ENCODE data around the gene RAD51B.
"Not testable (repeated sequence)": the region's sequence is repeated elsewhere in the genome, so short reads cannot be mapped to it uniquely, and the experiment has no call there.

RAD51B gene

GRCh38 chr14:68760761-68761160, 941.2 kb downstream of the RAD51B start:
- H3K27me3 Mint-ChIP-seq, result no peaks in the 10 kb centered on the region
- no peaks in the 10 kb centered on the region for H3K36me3 Mint-ChIP-seq
- H3K9me3 Mint-ChIP-seq, result no peaks in the 10 kb centered on the region
- H3K27ac Mint-ChIP-seq, result no peak overlapping the region
- no peak overlapping the region for H3K4me3 Mint-ChIP-seq
- peaks cover 32% of the 10 kb centered on the region for H3K4me1 Mint-ChIP-seq

GRCh38 chr14:68761391-68761790, 941.8 kb downstream of the RAD51B start:
- Mint-ChIP-seq H3K9me3 (no peaks in the 10 kb centered on the region), H3K27ac (no peak overlapping the region), H3K36me3 (no peaks in the 10 kb centered on the region), H3K27me3 (no peaks in the 10 kb centered on the region), H3K4me3 (no peak overlapping the region), H3K4me1 (peaks cover 32% of the 10 kb centered on the region)

- Mint-ChIP-seq H3K4me1 (peaks cover 31% of the 10 kb centered on the region), H3K36me3 (no peaks in the 10 kb centered on the region), H3K4me3 (no peak overlapping the region), H3K9me3 (no peaks in the 10 kb centered on the region), H3K27ac (no peak overlapping the region), H3K27me3 (no peaks in the 10 kb centered on the region)
Observed at GRCh38 chr14:68762953-68763764, 943.6 kb downstream of the RAD51B start.

GRCh38 chr14:68763843-68764242, 944.3 kb downstream of the RAD51B start:
- H3K27ac Mint-ChIP-seq, result not testable (repeated sequence)

GRCh38 chr14:68766299-68767247, 947.0 kb downstream of the RAD51B start:
- no peak overlapping the region for H3K4me3 Mint-ChIP-seq
- H3K9me3 Mint-ChIP-seq, result no peaks in the 10 kb centered on the region
- no peaks in the 10 kb centered on the region for H3K27me3 Mint-ChIP-seq
- peaks cover 45% of the 10 kb centered on the region for H3K4me1 Mint-ChIP-seq
- no peaks in the 10 kb centered on the region for H3K36me3 Mint-ChIP-seq
- H3K27ac Mint-ChIP-seq, result no peak overlapping the region

More at GRCh38 chr14:68763843-68764242, 944.3 kb downstream of the RAD51B start:
- H3K4me1 Mint-ChIP-seq, result peaks cover 28% of the 10 kb centered on the region
- not testable (repeated sequence) for H3K27me3 Mint-ChIP-seq, H3K9me3 Mint-ChIP-seq, H3K4me3 Mint-ChIP-seq, H3K36me3 Mint-ChIP-seq

- H3K4me1 Mint-ChIP-seq, result peaks cover 52% of the 10 kb centered on the region
- H3K9me3 Mint-ChIP-seq, result no peaks in the 10 kb centered on the region
- no peak overlapping the region for H3K4me3 Mint-ChIP-seq
- peak overlapping the region; percentile 30 for H3K27ac Mint-ChIP-seq
- no peaks in the 10 kb centered on the region for H3K36me3 Mint-ChIP-seq
- H3K27me3 Mint-ChIP-seq, result no peaks in the 10 kb centered on the region
Observed at GRCh38 chr14:68767248-68767645, 947.7 kb downstream of the RAD51B start.

GRCh38 chr14:68768316-68768715, 948.7 kb downstream of the RAD51B start:
- H3K27ac Mint-ChIP-seq, result no peak overlapping the region
- H3K9me3 Mint-ChIP-seq, result no peaks in the 10 kb centered on the region
- H3K4me3 Mint-ChIP-seq, result no peak overlapping the region
- H3K27me3 Mint-ChIP-seq, result no peaks in the 10 kb centered on the region
- H3K36me3 Mint-ChIP-seq, result no peaks in the 10 kb centered on the region
- H3K4me1 Mint-ChIP-seq, result peaks cover 61% of the 10 kb centered on the region

- H3K27me3 Mint-ChIP-seq, result no peaks in the 10 kb centered on the region
- peaks cover 70% of the 10 kb centered on the region for H3K4me1 Mint-ChIP-seq
- no peaks in the 10 kb centered on the region for H3K36me3 Mint-ChIP-seq
- H3K9me3 Mint-ChIP-seq, result no peaks in the 10 kb centered on the region
- H3K27ac Mint-ChIP-seq, result peak overlapping the region; percentile 31
- H3K4me3 Mint-ChIP-seq, result no peak overlapping the region
Observed at GRCh38 chr14:68770051-68770450, 950.5 kb downstream of the RAD51B start.

- H3K4me3 Mint-ChIP-seq, result no peak overlapping the region
Observed at GRCh38 chr14:68770553-68771286, 951.1 kb downstream of the RAD51B start.

GRCh38 chr14:68771631-68772030, 952.1 kb downstream of the RAD51B start:
- Mint-ChIP-seq H3K4me3 (peak overlapping the region; percentile 42), H3K27me3 (no peaks in the 10 kb centered on the region), H3K36me3 (peaks cover 3% of the 10 kb centered on the region), H3K4me1 (peaks cover 70% of the 10 kb centered on the region), H3K9me3 (no peaks in the 10 kb centered on the region), H3K27ac (peak overlapping the region; percentile 1)

More at GRCh38 chr14:68770553-68771286, 951.1 kb downstream of the RAD51B start:
- peaks cover 68% of the 10 kb centered on the region for H3K4me1 Mint-ChIP-seq
- no peaks in the 10 kb centered on the region for H3K9me3 Mint-ChIP-seq
- no peaks in the 10 kb centered on the region for H3K27me3 Mint-ChIP-seq
- H3K27ac Mint-ChIP-seq, result peak overlapping the region; percentile 31
- peaks cover 3% of the 10 kb centered on the region for H3K36me3 Mint-ChIP-seq

GRCh38 chr14:68772761-68773381, 953.3 kb downstream of the RAD51B start:
- H3K36me3 Mint-ChIP-seq, result peaks cover 3% of the 10 kb centered on the region
- H3K27me3 Mint-ChIP-seq, result no peaks in the 10 kb centered on the region
- peaks cover 64% of the 10 kb centered on the region for H3K4me1 Mint-ChIP-seq
- no peak overlapping the region for H3K27ac Mint-ChIP-seq
- H3K9me3 Mint-ChIP-seq, result no peaks in the 10 kb centered on the region
- no peak overlapping the region for H3K4me3 Mint-ChIP-seq

GRCh38 chr14:68774771-68775613, 955.4 kb downstream of the RAD51B start:
- H3K4me1 Mint-ChIP-seq, result peaks cover 84% of the 10 kb centered on the region
- no peak overlapping the region for H3K27ac Mint-ChIP-seq
- H3K9me3 Mint-ChIP-seq, result no peaks in the 10 kb centered on the region
- no peaks in the 10 kb centered on the region for H3K27me3 Mint-ChIP-seq
- H3K4me3 Mint-ChIP-seq, result no peak overlapping the region
- H3K36me3 Mint-ChIP-seq, result peaks cover 3% of the 10 kb centered on the region

GRCh38 chr14:68775614-68776126, 956.1 kb downstream of the RAD51B start:
- Mint-ChIP-seq H3K27ac (peak overlapping the region; percentile 8), H3K4me3 (no peak overlapping the region), H3K4me1 (peaks cover 84% of the 10 kb centered on the region)

GRCh38 chr14:68777644-68778043, 958.1 kb downstream of the RAD51B start:
- Mint-ChIP-seq H3K36me3 (peaks cover 3% of the 10 kb centered on the region), H3K4me1 (peaks cover 84% of the 10 kb centered on the region), H3K9me3 (no peaks in the 10 kb centered on the region), H3K27ac (no peak overlapping the region), H3K4me3 (no peak overlapping the region), H3K27me3 (no peaks in the 10 kb centered on the region)

More at GRCh38 chr14:68775614-68776126, 956.1 kb downstream of the RAD51B start:
- no peaks in the 10 kb centered on the region for H3K9me3 Mint-ChIP-seq
- no peaks in the 10 kb centered on the region for H3K27me3 Mint-ChIP-seq
- H3K36me3 Mint-ChIP-seq, result peaks cover 3% of the 10 kb centered on the region
